Measurements from ENCODE around the gene RFX2. TPM values are rescaled to one million over a fixed set of nuclear protein-coding genes. Genes with fewer than 3 reads are reported as not detected.

Gene RFX2
- total RNA-seq, 1 experiment from 2014 or later = 4.6 TPM

DNA sequence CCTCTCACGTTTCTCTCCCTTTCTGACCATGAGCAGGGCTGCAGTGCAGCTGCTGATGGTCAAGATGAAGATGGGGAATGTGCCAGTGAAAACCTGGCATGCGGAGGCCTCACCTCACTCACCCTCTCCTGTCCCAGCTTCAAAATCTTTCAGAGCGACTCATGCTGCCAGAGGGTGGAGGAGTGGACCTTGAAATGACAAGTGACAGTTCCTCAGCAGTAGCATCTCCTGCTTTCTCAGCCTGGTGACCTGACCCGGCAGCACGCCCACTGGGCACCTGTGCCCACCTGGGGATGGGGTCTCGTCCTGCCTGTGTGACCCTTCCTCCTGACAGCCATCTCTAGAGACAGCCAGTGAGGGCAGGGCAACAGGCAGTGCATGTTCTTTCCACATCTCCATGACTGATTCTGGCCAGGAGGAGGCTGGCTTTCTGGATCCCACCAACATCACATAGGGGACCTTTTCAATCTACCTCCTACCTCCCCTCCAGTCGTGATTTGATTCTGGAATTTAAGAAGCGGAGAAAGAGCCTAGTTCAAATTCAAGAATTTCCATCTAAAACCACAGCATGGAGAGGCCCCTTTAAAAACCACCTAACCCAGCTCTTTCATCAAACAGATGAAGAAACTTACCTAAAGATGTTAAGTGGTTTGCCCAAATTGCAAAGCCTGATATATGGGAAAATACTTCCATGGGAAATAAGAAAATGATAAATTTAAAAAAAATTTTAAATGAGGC, 45.8 kb downstream of the RFX2 start (continued):
- TF ChIP-seq FOXP4 (CRISPR knock-in tag; IDR thresholded peaks at IDR 0.05) (no peak), ZNF121 (CRISPR knock-in tag; IDR thresholded peaks at IDR 0.05) (no peak), ZNF416 (CRISPR knock-in tag; IDR thresholded peaks at IDR 0.05) (no peak)

- Mint-ChIP-seq H3K27ac (no peak overlapping the region), H3K4me1 (peaks cover 16% of the 10 kb centered on the region), H3K9me3 (no peaks in the 10 kb centered on the region), H3K4me3 (no peak overlapping the region), H3K27me3 (ENCODE audit: low read depth) (peaks cover 6% of the 10 kb centered on the region; the same call in 1 of the 2 replicates), H3K36me3 (no peaks in the 10 kb centered on the region)
- POLR2A ChIA-PET = no interaction called here
- no peak for TF ChIP-seq IRF2 (CRISPR knock-in tag; IDR thresholded peaks at IDR 0.05; ENCODE audit: borderline replicate concordance, low read depth)
- TF ChIP-seq CDX4 (CRISPR knock-in tag; IDR thresholded peaks at IDR 0.05; ENCODE audit: borderline replicate concordance) = no peak
- TF ChIP-seq NFATC4 (CRISPR knock-in tag; IDR thresholded peaks at IDR 0.05) = no peak
- no peak for TF ChIP-seq FOXP4 (CRISPR knock-in tag; IDR thresholded peaks at IDR 0.05)
- TF ChIP-seq TCF7 (CRISPR knock-in tag; IDR thresholded peaks at IDR 0.05; ENCODE audit: low read depth) = no peak
- TF ChIP-seq NR1H2 (CRISPR knock-in tag; IDR thresholded peaks at IDR 0.05) = no peak
- no peak for TF ChIP-seq MXD4 (CRISPR knock-in tag; IDR thresholded peaks at IDR 0.05; ENCODE audit: borderline replicate concordance)
- TF ChIP-seq, protein P1, sequence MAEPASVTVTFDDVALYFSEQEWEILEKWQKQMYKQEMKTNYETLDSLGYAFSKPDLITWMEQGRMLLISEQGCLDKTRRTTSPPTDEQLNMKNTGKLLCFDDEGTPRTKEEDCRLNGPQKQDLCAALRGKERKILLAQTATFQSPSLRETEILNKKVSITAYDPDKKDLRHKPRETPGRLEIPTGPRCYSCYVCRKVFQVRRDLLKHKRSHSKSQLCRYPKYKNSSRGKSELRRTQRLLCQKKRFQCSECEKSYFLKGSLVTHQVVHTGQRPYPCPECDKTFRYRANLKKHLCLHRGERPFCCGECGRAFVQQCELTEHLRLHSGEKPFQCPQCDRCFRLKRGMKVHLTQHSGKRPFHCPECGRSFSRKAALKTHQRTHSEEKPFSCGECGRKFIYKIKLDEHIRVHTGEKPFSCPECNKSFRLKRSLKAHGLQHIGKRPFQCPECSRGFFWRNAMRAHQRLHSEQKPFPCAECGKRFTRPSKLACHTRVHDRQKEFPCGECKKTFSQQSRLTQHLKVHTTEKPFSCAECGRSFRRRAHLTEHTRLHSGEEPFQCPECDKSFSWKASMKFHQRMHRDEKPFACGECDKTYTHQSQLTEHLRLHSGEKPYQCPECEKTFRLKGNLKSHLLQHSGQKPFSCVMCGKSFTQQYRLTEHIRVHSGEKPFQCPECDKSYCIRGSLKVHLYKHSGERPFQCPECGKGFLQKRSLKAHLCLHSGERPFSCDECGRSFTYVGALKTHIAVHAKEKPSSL (CRISPR knock-in tag; conservative IDR thresholded peaks at IDR 0.05) = no peak
- TF ChIP-seq JAZF1 (CRISPR knock-in tag; IDR thresholded peaks at IDR 0.05) = no peak
- TF ChIP-seq ESRRA (CRISPR knock-in tag; IDR thresholded peaks at IDR 0.05; ENCODE audit: borderline replicate concordance) = no peak
- no peak for TF ChIP-seq ZBTB21 (CRISPR knock-in tag; IDR thresholded peaks at IDR 0.05; ENCODE audit: borderline replicate concordance)
- no peak for TF ChIP-seq STAT6 (CRISPR knock-in tag; conservative IDR thresholded peaks at IDR 0.05; ENCODE audit: low read depth)
- TF ChIP-seq NFE2L1 (CRISPR knock-in tag; IDR thresholded peaks at IDR 0.05) = no peak
- no peak for TF ChIP-seq TP53 (CRISPR knock-in tag; IDR thresholded peaks at IDR 0.05)
- TF ChIP-seq PRRX2 (CRISPR knock-in tag; IDR thresholded peaks at IDR 0.05) = no peak
- no peak for TF ChIP-seq JUN (CRISPR knock-in tag; IDR thresholded peaks at IDR 0.05)
- TF ChIP-seq ZNF317 (CRISPR knock-in tag; IDR thresholded peaks at IDR 0.05; ENCODE audit: borderline replicate concordance, low read depth) = no peak
- no peak for TF ChIP-seq CBFB (CRISPR knock-in tag; IDR thresholded peaks at IDR 0.05; ENCODE audit: low read depth)
- TF ChIP-seq ZNF671 (CRISPR knock-in tag; IDR thresholded peaks at IDR 0.05) = no peak
- CTCF ChIA-PET = interaction anchor here (1.7 to 2.4 kb wide), 3 partner anchors 16 to 260 kb away, joined by 5 to 14 read pairs (median 7); no protein-coding TSS in a partner anchor
- DNase-seq (ENCODE audit: low spot score) (no peak), ATAC-seq (no peak)
Measured at GRCh38 chr19:6063576-6064335, 46.5 kb downstream of the RFX2 start.

All from WTC11 (cell line).